HCT116 (cell line): Measurements from ENCODE around the gene ZNF573. TPM values are rescaled to one million over a fixed set of nuclear protein-coding genes. Genes with fewer than 3 reads are reported as not detected.

ENCODE experiments used
- ATAC-seq: fragments of 200-7000 bp; cut with Tn5 transposase; 2 replicates; pipeline ENCODE4 v1.9.1; 2020; ENCODE audit warnings: mild to moderate bottlenecking, moderate library complexity
- BruUV-seq: library from RNA; stranded (reverse); fragments of 400-500 nt; replicated peaks from 2 replicates; lab custom pipeline; 2021; lab: Mats Ljungman, UMichigan
- CTCF ChIA-PET: fragments of 300-600 bp; sonication (Branson Sonifier 250); formaldehyde crosslinking; loops from one replicate; lab custom pipeline; 2021; ENCODE audit warnings: antibody characterized with exemption; lab: Charles Lee
- POLR2A ChIA-PET: fragments of 300-600, 350-600 bp; sonication (Branson Sonifier 250); formaldehyde crosslinking; loops from one replicate; lab custom pipeline; 2021; ENCODE audit warnings: antibody characterized with exemption; lab: Charles Lee
- RAD21 ChIA-PET, 2 experiments: fragments of 300-600 bp; sonication (Branson Sonifier 250); formaldehyde crosslinking; loops; one replicate each; lab custom pipeline; 2023; ENCODE audit warnings: low total read pairs in 2 of 2; ENCODE audit not compliant: uncharacterized antibody in 2 of 2, unreplicated experiment in 2 of 2, low non-redundant PET in 1 of 2; lab: Charles Lee
- DNase-seq: peaks from one replicate; pipeline ENCODE4 v3.0.0-alpha.2; 2010; ENCODE audit warnings: low read depth, low spot score
- H2AFZ ChIP-seq: fragments of 200-600 bp; shearing (Covaris generic), sonication (generic); 2 replicates; pipeline ENCODE4 v1.6.1; 2017; ENCODE audit warnings: low read depth, mixed run types, mixed read lengths, antibody characterized with exemption, low read length; ENCODE audit not compliant: poor library complexity, severe bottlenecking
- H3K27ac ChIP-seq: 2 replicates; pipeline ENCODE4 v1.5.1; 2012; ENCODE audit warnings: low read depth, low read length
- H3K27me3 ChIP-seq: fragments of 200-600 bp; sonication (generic); 2 replicates; pipeline ENCODE4 v1.6.1; 2016; ENCODE audit warnings: mixed run types, low read length, mixed read lengths; ENCODE audit not compliant: insufficient read depth
- H3K36me3 ChIP-seq, 2 experiments: fragments of 200-500 bp in 1 of 2; fragments of 200-600 bp in 1 of 2; sonication (Bioruptor generic) in 1 of 2; sonication (generic) in 1 of 2; 2 replicates each; pipeline versions ENCODE4 v1.5.1 to v1.6.1; 2014 to 2016; ENCODE audit warnings: low read length in 2 of 2, inconsistent platforms in 1 of 2, mixed read lengths in 1 of 2, mixed run types in 1 of 2; ENCODE audit not compliant: insufficient read depth in 2 of 2, control insufficient read depth in 1 of 2
- H3K4me1 ChIP-seq, 2 experiments: fragments of 200-600 bp in 1 of 2; sonication (generic) in 1 of 2; 2 replicates each; pipeline versions ENCODE4 v1.5.1 to v1.6.1; 2012 to 2017; ENCODE audit warnings: low read length in 2 of 2, inconsistent platforms in 1 of 2, mild to moderate bottlenecking in 1 of 2, mixed read lengths in 1 of 2, mixed run types in 1 of 2, moderate library complexity in 1 of 2; ENCODE audit not compliant: insufficient read depth in 2 of 2, control insufficient read depth in 1 of 2
- H3K4me2 ChIP-seq: fragments of 200-600 bp; sonication (generic); 2 replicates; pipeline ENCODE4 v1.6.1; 2017; ENCODE audit warnings: mixed run types, low read length, mixed read lengths
- H3K4me3 ChIP-seq, 2 experiments: fragments of 200-600 bp in 1 of 2; sonication (generic) in 1 of 2; replicated peaks in 1 of 2; 2 replicates each; pipeline ENCODE4 v1.5.1; 2011 to 2016; ENCODE audit warnings: low read length in 2 of 2, control low read depth in 1 of 2, low read depth in 1 of 2, mild to moderate bottlenecking in 1 of 2, mixed read lengths in 1 of 2, mixed run types in 1 of 2
- H3K79me2 ChIP-seq: fragments of 200-600 bp; sonication (generic); 2 replicates; pipeline ENCODE4 v1.6.1; 2017; ENCODE audit warnings: mild to moderate bottlenecking, mixed run types, low read length, moderate library complexity, mixed read lengths; ENCODE audit not compliant: insufficient read depth
- H3K9ac ChIP-seq: fragments of 200-600 bp; sonication (generic); 2 replicates; pipeline ENCODE4 v1.6.1; 2016; ENCODE audit warnings: low read length, mixed read lengths
- H3K9me2 ChIP-seq: fragments of 200-600 bp; sonication (generic), shearing (Covaris generic); 2 replicates; pipeline ENCODE4 v1.6.1; 2017; ENCODE audit warnings: mixed run types, mild to moderate bottlenecking, moderate library complexity; ENCODE audit not compliant: insufficient read depth
- H3K9me3 ChIP-seq, 2 experiments: fragments of 200-500 bp in 1 of 2; fragments of 200-600 bp in 1 of 2; sonication (Bioruptor generic) in 1 of 2; sonication (generic) in 1 of 2; 2 replicates each; pipeline ENCODE4 v1.6.1; 2014 to 2017; ENCODE audit warnings: low read length in 2 of 2, mixed read lengths in 2 of 2, inconsistent platforms in 1 of 2, low read depth in 1 of 2, mild to moderate bottlenecking in 1 of 2, mixed run types in 1 of 2, moderate library complexity in 1 of 2; ENCODE audit not compliant: control insufficient read depth in 1 of 2, insufficient read depth in 1 of 2
- H4K20me1 ChIP-seq: fragments of 200-600 bp; sonication (generic), shearing (Covaris generic); 2 replicates; pipeline ENCODE4 v1.6.1; 2017; ENCODE audit warnings: mixed run types, mild to moderate bottlenecking, moderate library complexity; ENCODE audit not compliant: insufficient read depth
- ATF3 ChIP-seq: IDR thresholded peaks from 2 replicates; pipeline ENCODE4 v1.6.1; 2012
- CBX3 ChIP-seq: IDR thresholded peaks from 2 replicates; pipeline ENCODE4 v1.6.1; 2012; ENCODE audit warnings: low read depth
- CEBPB ChIP-seq: IDR thresholded peaks from 2 replicates; pipeline ENCODE4 v1.6.1; 2012; ENCODE audit warnings: low read depth
- EGR1 ChIP-seq: IDR thresholded peaks from 2 replicates; pipeline ENCODE4 v1.6.1; 2012; ENCODE audit warnings: low read depth
- ELF1 ChIP-seq: IDR thresholded peaks from 2 replicates; pipeline ENCODE4 v1.6.1; 2012; ENCODE audit warnings: low read depth, borderline replicate concordance
- EZH2 ChIP-seq: fragments of 200-600 bp; sonication (generic); IDR thresholded peaks from 2 replicates; pipeline ENCODE4 v1.6.1; 2017; ENCODE audit warnings: antibody characterized with exemption, mixed run types
- EZH2phosphoT487 ChIP-seq: fragments of 200-600 bp; IDR thresholded peaks from 2 replicates; pipeline ENCODE4 v1.6.1; 2018; ENCODE audit warnings: antibody characterized with exemption, borderline replicate concordance
- FOSL1 ChIP-seq: IDR thresholded peaks from 2 replicates; pipeline ENCODE4 v1.6.1; 2012; ENCODE audit warnings: low read depth
- JUND ChIP-seq: IDR thresholded peaks from 2 replicates; pipeline ENCODE4 v1.6.1; 2012
- POLR2A ChIP-seq: IDR thresholded peaks from 2 replicates; pipeline ENCODE4 v1.7.0; 2011; ENCODE audit warnings: borderline replicate concordance; ENCODE audit not compliant: insufficient read depth, insufficient read length; ENCODE audit errors: extremely low read depth
- POLR2AphosphoS5 ChIP-seq: IDR thresholded peaks from 2 replicates; pipeline ENCODE4 v1.6.1; 2011; ENCODE audit warnings: mild to moderate bottlenecking, low read depth, low read length, moderate library complexity
- RAD21 ChIP-seq: IDR thresholded peaks from 2 replicates; pipeline ENCODE4 v1.6.1; 2012; ENCODE audit warnings: low read depth, mild to moderate bottlenecking
- SIN3A ChIP-seq: IDR thresholded peaks from 2 replicates; pipeline ENCODE4 v1.6.1; 2012; ENCODE audit warnings: low read depth
- SP1 ChIP-seq: IDR thresholded peaks from 2 replicates; pipeline ENCODE4 v1.6.1; 2012; ENCODE audit warnings: low read depth
- SRF ChIP-seq: IDR thresholded peaks from 2 replicates; pipeline ENCODE4 v1.6.1; 2012; ENCODE audit warnings: low read depth
- YY1 ChIP-seq: IDR thresholded peaks from 2 replicates; pipeline ENCODE4 v1.6.1; 2011; ENCODE audit warnings: low read length, low read depth, moderate library complexity, mild to moderate bottlenecking; ENCODE audit not compliant: insufficient replicate concordance; ENCODE audit errors: extremely low read depth
- ZNF274 ChIP-seq: fragments of 200-500 bp; sonication (Bioruptor generic); IDR thresholded peaks from 2 replicates; pipeline ENCODE4 v1.6.1; 2014; ENCODE audit warnings: mild to moderate bottlenecking, low read depth, low read length, inconsistent platforms
- intact Hi-C: fragments of 100-400 bp; cut with micrococcal nuclease; formaldehyde crosslinking; loops from 2 replicates; pipeline ENCODE4 v1.10.0; 2022
- total RNA-seq: library from RNA; stranded (reverse); gene quantifications from one replicate; pipeline ENCODE4 v1.2.1, GENCODE V29; 2021; ENCODE audit not compliant: unreplicated experiment
- TF ChIP-seq, protein P1 (sequence below): IDR thresholded peaks from 2 replicates; pipeline ENCODE4 v1.6.1; 2011; ENCODE audit warnings: mild to moderate bottlenecking, low read length, moderate library complexity; ENCODE audit not compliant: insufficient replicate concordance; ENCODE audit errors: extremely low read depth
- TF ChIP-seq, protein P2 (sequence below): IDR thresholded peaks from 2 replicates; pipeline ENCODE4 v1.6.1; 2012; ENCODE audit warnings: low read depth
- TF ChIP-seq, protein P3 (sequence below), 3 experiments: fragments of 200-600 bp in 1 of 3; sonication (generic) in 1 of 3; IDR thresholded peaks in 2 of 3; conservative IDR thresholded peaks in 1 of 3; 2 replicates each; pipeline ENCODE4 v1.5.1; 2012 to 2017; ENCODE audit warnings: low read depth in 2 of 3, low read length in 2 of 3, antibody characterized with exemption in 1 of 3, borderline replicate concordance in 1 of 3, control low read depth in 1 of 3, mild to moderate bottlenecking in 1 of 3, mixed read lengths in 1 of 3, mixed run types in 1 of 3, moderate library complexity in 1 of 3; ENCODE audit not compliant: insufficient read depth in 1 of 3

Gene ZNF573
- total RNA-seq, 1 experiment from 2014 or later, result 2.4 TPM

DNA sequence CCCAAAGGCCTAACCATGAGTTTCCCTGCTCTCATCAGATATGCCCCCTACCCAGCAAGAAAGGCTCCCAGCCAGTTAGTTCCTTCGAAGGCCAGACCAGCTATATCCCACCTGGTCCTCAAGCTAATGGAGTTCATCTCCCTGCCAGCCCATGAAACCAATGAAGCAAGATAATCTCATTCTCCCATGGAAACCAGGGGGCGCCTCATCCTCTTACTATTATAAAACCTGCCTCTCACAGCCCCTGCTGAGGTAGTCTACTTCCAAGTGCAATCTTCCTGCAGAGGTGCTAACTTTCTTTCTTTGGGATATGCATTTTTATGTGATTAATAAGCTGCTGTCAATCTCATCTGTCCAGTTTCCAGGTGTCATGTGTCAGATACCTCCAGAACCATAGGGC is 34.0 kb upstream of the ZNF573 start:
- H2AFZ ChIP-seq, result no peak overlapping the region
- DNase-seq (no peak), ATAC-seq (no peak)
- no peak overlapping the region for H3K4me3 ChIP-seq
- H3K9me3 ChIP-seq, result peaks cover 0 to 8% of the 10 kb centered on the region in 2 experiments; a peak in 2 of 4 replicates
- no peaks in the 10 kb centered on the region for H3K4me1 ChIP-seq
- no TSS peak for BruUV-seq
- H3K27ac ChIP-seq, result no peak overlapping the region
- H3K27me3 ChIP-seq, result no peaks in the 10 kb centered on the region
- no peak overlapping the region for H3K9ac ChIP-seq
- H3K4me2 ChIP-seq, result no peak overlapping the region
- RAD21 ChIA-PET, result no interaction called here
- POLR2A ChIA-PET, result no interaction called here
- CTCF ChIA-PET, result no interaction called here
- no peaks in the 10 kb centered on the region for H3K36me3 ChIP-seq
- H3K79me2 ChIP-seq, result no peaks in the 10 kb centered on the region
- intact Hi-C loops, result no loop called here
- TF ChIP-seq POLR2AphosphoS5 (no peak), POLR2A (no peak), RAD21 (no peak), YY1 (no peak), FOSL1 (no peak), JUND (no peak), SP1 (no peak), EZH2phosphoT487 (no peak), ATF3 (no peak), ZNF274 (no peak), CEBPB (no peak), SIN3A (no peak), SRF (no peak), EGR1 (no peak), EZH2 (no peak), CBX3 (no peak), ELF1 (no peak)
- TF ChIP-seq, protein P1, sequence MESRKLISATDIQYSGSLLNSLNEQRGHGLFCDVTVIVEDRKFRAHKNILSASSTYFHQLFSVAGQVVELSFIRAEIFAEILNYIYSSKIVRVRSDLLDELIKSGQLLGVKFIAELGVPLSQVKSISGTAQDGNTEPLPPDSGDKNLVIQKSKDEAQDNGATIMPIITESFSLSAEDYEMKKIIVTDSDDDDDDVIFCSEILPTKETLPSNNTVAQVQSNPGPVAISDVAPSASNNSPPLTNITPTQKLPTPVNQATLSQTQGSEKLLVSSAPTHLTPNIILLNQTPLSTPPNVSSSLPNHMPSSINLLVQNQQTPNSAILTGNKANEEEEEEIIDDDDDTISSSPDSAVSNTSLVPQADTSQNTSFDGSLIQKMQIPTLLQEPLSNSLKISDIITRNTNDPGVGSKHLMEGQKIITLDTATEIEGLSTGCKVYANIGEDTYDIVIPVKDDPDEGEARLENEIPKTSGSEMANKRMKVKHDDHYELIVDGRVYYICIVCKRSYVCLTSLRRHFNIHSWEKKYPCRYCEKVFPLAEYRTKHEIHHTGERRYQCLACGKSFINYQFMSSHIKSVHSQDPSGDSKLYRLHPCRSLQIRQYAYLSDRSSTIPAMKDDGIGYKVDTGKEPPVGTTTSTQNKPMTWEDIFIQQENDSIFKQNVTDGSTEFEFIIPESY, result no peak
- TF ChIP-seq, protein P2, sequence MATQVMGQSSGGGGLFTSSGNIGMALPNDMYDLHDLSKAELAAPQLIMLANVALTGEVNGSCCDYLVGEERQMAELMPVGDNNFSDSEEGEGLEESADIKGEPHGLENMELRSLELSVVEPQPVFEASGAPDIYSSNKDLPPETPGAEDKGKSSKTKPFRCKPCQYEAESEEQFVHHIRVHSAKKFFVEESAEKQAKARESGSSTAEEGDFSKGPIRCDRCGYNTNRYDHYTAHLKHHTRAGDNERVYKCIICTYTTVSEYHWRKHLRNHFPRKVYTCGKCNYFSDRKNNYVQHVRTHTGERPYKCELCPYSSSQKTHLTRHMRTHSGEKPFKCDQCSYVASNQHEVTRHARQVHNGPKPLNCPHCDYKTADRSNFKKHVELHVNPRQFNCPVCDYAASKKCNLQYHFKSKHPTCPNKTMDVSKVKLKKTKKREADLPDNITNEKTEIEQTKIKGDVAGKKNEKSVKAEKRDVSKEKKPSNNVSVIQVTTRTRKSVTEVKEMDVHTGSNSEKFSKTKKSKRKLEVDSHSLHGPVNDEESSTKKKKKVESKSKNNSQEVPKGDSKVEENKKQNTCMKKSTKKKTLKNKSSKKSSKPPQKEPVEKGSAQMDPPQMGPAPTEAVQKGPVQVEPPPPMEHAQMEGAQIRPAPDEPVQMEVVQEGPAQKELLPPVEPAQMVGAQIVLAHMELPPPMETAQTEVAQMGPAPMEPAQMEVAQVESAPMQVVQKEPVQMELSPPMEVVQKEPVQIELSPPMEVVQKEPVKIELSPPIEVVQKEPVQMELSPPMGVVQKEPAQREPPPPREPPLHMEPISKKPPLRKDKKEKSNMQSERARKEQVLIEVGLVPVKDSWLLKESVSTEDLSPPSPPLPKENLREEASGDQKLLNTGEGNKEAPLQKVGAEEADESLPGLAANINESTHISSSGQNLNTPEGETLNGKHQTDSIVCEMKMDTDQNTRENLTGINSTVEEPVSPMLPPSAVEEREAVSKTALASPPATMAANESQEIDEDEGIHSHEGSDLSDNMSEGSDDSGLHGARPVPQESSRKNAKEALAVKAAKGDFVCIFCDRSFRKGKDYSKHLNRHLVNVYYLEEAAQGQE, result no peak
- TF ChIP-seq, protein P3, sequence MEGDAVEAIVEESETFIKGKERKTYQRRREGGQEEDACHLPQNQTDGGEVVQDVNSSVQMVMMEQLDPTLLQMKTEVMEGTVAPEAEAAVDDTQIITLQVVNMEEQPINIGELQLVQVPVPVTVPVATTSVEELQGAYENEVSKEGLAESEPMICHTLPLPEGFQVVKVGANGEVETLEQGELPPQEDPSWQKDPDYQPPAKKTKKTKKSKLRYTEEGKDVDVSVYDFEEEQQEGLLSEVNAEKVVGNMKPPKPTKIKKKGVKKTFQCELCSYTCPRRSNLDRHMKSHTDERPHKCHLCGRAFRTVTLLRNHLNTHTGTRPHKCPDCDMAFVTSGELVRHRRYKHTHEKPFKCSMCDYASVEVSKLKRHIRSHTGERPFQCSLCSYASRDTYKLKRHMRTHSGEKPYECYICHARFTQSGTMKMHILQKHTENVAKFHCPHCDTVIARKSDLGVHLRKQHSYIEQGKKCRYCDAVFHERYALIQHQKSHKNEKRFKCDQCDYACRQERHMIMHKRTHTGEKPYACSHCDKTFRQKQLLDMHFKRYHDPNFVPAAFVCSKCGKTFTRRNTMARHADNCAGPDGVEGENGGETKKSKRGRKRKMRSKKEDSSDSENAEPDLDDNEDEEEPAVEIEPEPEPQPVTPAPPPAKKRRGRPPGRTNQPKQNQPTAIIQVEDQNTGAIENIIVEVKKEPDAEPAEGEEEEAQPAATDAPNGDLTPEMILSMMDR (IDR thresholded peaks at IDR 0.05 in 2 of 3, conservative IDR thresholded peaks at IDR 0.05 in 1 of 3; ENCODE audit: borderline replicate concordance in 1 of 3, insufficient read depth in 1 of 3, low read depth in 2 of 3, low read length in 2 of 3), result no peak
- H4K20me1 ChIP-seq, result no peaks in the 10 kb centered on the region
- no peaks in the 10 kb centered on the region for H3K9me2 ChIP-seq
